Measurements from ENCODE around the gene LIX1L. TPM values are rescaled to one million over a fixed set of nuclear protein-coding genes. Genes with fewer than 3 reads are reported as not detected.

Gene LIX1L
- total RNA-seq, 1 experiment from 2014 or later, result 12.4 TPM

GRCh38 chr1:145962157-145963102, 4.6 kb upstream of the LIX1L start:
- CTCF ChIA-PET, result no interaction called here
- no peaks in the 10 kb centered on the region for H4K20me1 ChIP-seq (ENCODE audit: insufficient read depth)
- TF ChIP-seq ATF3 (IDR thresholded peaks at IDR 0.05), result no peak
- TF ChIP-seq ZBTB33 (IDR thresholded peaks at IDR 0.05; ENCODE audit: extremely low read depth, insufficient replicate concordance, low read length), result no peak
- BruUV-seq (replicated peaks), result no TSS peak
- H3K9me2 ChIP-seq (ENCODE audit: insufficient read depth), result no peaks in the 10 kb centered on the region
- H3K4me2 ChIP-seq (ENCODE audit: low read length), result peak overlapping the region; percentile 80
- peak overlapping the region; percentile 39; the same call in 1 of the 2 replicates for H3K27ac ChIP-seq (ENCODE audit: low read depth, low read length)
- H3K9me3 ChIP-seq (ENCODE audit: control insufficient read depth in 1 of 2, insufficient read depth in 1 of 2, low read depth in 1 of 2, low read length in 2 of 2), result no peaks in the 10 kb centered on the region; a peak in 1 of 4 replicates
- no peaks in the 10 kb centered on the region for H3K27me3 ChIP-seq (ENCODE audit: insufficient read depth, low read length)
- H3K4me1 ChIP-seq (ENCODE audit: control insufficient read depth in 1 of 2, insufficient read depth in 2 of 2, low read length in 2 of 2), result peaks cover 22 to 34% of the 10 kb centered on the region in 2 experiments
- no peak for ATAC-seq
- POLR2A ChIA-PET, result interaction anchor here (0.6 to 2.1 kb wide), 4 partner anchors 17 to 682 kb away, joined by 3 to 22 read pairs (median 6); partner anchors contain the start of gene RBM8A
- intact Hi-C loops (cut with micrococcal nuclease), result loop anchor here (5.0 kb wide), 1 partner anchor 45 kb away; the partner anchor contains the start of gene PEX11B
- H3K9ac ChIP-seq (ENCODE audit: low read length), result peak overlapping the region; percentile 67
- peak overlapping the region; percentile 1 for H2AFZ ChIP-seq (ENCODE audit: low read depth, low read length, poor library complexity, severe bottlenecking)
- no peaks in the 10 kb centered on the region for H3K79me2 ChIP-seq (ENCODE audit: insufficient read depth, low read length)
- DNase-seq (ENCODE audit: low read depth, low spot score), result no peak
- H3K4me3 ChIP-seq (replicated peaks in 1 of 2; ENCODE audit: low read depth in 1 of 2, low read length in 2 of 2), result peak overlapping the region; percentile 41 to 70
- RAD21 ChIA-PET (ENCODE audit: low non-redundant PET in 1 of 2, low total read pairs in 2 of 2, uncharacterized antibody in 2 of 2, unreplicated experiment in 2 of 2), result interaction anchor here in 1 of 2 experiments (0.6 kb wide), 1 partner anchor 76 kb away, joined by 3 read pairs; no protein-coding TSS in a partner anchor
- H3K36me3 ChIP-seq (ENCODE audit: control insufficient read depth in 1 of 2, insufficient read depth in 2 of 2, low read length in 2 of 2), result no peaks in the 10 kb centered on the region

Data from HCT116 (cell line).